ENCODE results near the gene C1QL4.
A peak's percentile ranks its signal among the peaks of the same experiment; 100 is the strongest.

The C1QL4 gene

GRCh38 chr12:49362077-49362476 is 25.1 kb upstream of the C1QL4 start:
- Histone ChIP-seq H3K4me2 (ENCODE audit: low read length) (no peak overlapping the region), H3K4me1 (ENCODE audit: low read length) (peaks cover 7% of the 10 kb centered on the region; the same call in 1 of the 2 replicates), H2AFZ (ENCODE audit: low read depth, low read length) (no peak overlapping the region), H3K27ac (ENCODE audit: low read length) (no peak overlapping the region), H3K79me2 (ENCODE audit: low read length) (peaks cover 3% of the 10 kb centered on the region; the same call in 1 of the 2 replicates), H3K27me3 (ENCODE audit: low read depth, low read length) (no peaks in the 10 kb centered on the region), H3K9ac (ENCODE audit: low read length) (no peak overlapping the region), H3K9me3 (ENCODE audit: insufficient read depth, low read length) (no peaks in the 10 kb centered on the region), H3K36me3 (replicated peaks; ENCODE audit: low read depth, low read length) (no peaks in the 10 kb centered on the region), H4K20me1 (ENCODE audit: insufficient read depth, low read length) (no peaks in the 10 kb centered on the region), H3K4me3 (ENCODE audit: low read length) (no peak overlapping the region)
- TF ChIP-seq EZH2phosphoT487 (IDR thresholded peaks at IDR 0.05; ENCODE audit: low read depth) (no peak), CTCF (IDR thresholded peaks at IDR 0.05; ENCODE audit: low read depth, low read length) (no peak)

- Histone ChIP-seq H2AFZ (ENCODE audit: low read depth, low read length) (no peak overlapping the region), H3K4me3 (ENCODE audit: low read length) (no peak overlapping the region), H3K36me3 (replicated peaks; ENCODE audit: low read depth, low read length) (no peaks in the 10 kb centered on the region), H3K27ac (ENCODE audit: low read length) (no peak overlapping the region), H3K9me3 (ENCODE audit: insufficient read depth, low read length) (no peaks in the 10 kb centered on the region), H4K20me1 (ENCODE audit: insufficient read depth, low read length) (no peaks in the 10 kb centered on the region), H3K9ac (ENCODE audit: low read length) (no peak overlapping the region), H3K4me1 (ENCODE audit: low read length) (peaks cover 7% of the 10 kb centered on the region; the same call in 1 of the 2 replicates), H3K27me3 (ENCODE audit: low read depth, low read length) (no peaks in the 10 kb centered on the region), H3K4me2 (ENCODE audit: low read length) (no peak overlapping the region), H3K79me2 (ENCODE audit: low read length) (no peaks in the 10 kb centered on the region)
- no peak for TF ChIP-seq CTCF (IDR thresholded peaks at IDR 0.05; ENCODE audit: low read depth, low read length)
These were observed 22.7 kb upstream of the C1QL4 start for GRCh38 chr12:49359671-49360070.

GRCh38 chr12:49358483-49359141 is 21.6 kb upstream of the C1QL4 start:
- no peak overlapping the region for H3K4me3 ChIP-seq (ENCODE audit: low read length)

More at GRCh38 chr12:49358483-49359141, 21.6 kb upstream of the C1QL4 start:
- Histone ChIP-seq H3K79me2 (ENCODE audit: low read length) (no peaks in the 10 kb centered on the region), H2AFZ (ENCODE audit: low read depth, low read length) (no peak overlapping the region), H3K27me3 (ENCODE audit: low read depth, low read length) (no peaks in the 10 kb centered on the region), H3K36me3 (replicated peaks; ENCODE audit: low read depth, low read length) (no peaks in the 10 kb centered on the region), H3K4me2 (ENCODE audit: low read length) (peak overlapping the region; percentile 40), H3K9me3 (ENCODE audit: insufficient read depth, low read length) (no peaks in the 10 kb centered on the region), H4K20me1 (ENCODE audit: insufficient read depth, low read length) (no peaks in the 10 kb centered on the region), H3K9ac (ENCODE audit: low read length) (no peak overlapping the region), H3K4me1 (ENCODE audit: low read length) (peaks cover 7% of the 10 kb centered on the region; the same call in 1 of the 2 replicates), H3K27ac (ENCODE audit: low read length) (no peak overlapping the region)
- TF ChIP-seq CTCF (IDR thresholded peaks at IDR 0.05; ENCODE audit: low read depth, low read length) (peak; percentile 93), EZH2phosphoT487 (IDR thresholded peaks at IDR 0.05; ENCODE audit: low read depth) (no peak)

All from OCI-LY3 (cell line).